Spinal cord (tissue), 10 donors: Measurements from ENCODE around the gene ERC2. TPM values are rescaled to one million over a fixed set of nuclear protein-coding genes. Genes with fewer than 3 reads are reported as not detected.

Experiments used
- DNase-seq, 6 donors: peaks; one replicate each; pipeline versions ENCODE4 v3.0.0 to v3.0.0-alpha.2; 2013 to 2015; ENCODE audit warnings: low spot score in 6 of 6, low read depth in 4 of 6
- H3K27ac ChIP-seq: one replicate; pipeline ENCODE4 v1.5.1; 2013; ENCODE audit warnings: low read depth, low read length, control low read depth
- H3K27me3 ChIP-seq: one replicate; pipeline ENCODE4 v1.6.1; 2013; ENCODE audit warnings: low read length; ENCODE audit not compliant: control insufficient read depth, insufficient read depth
- H3K36me3 ChIP-seq: one replicate; pipeline ENCODE4 v1.6.1; 2013; ENCODE audit warnings: low read length; ENCODE audit not compliant: control insufficient read depth, insufficient read depth
- H3K4me1 ChIP-seq: one replicate; pipeline ENCODE4 v1.6.1; 2013; ENCODE audit warnings: low read length; ENCODE audit not compliant: control insufficient read depth, insufficient read depth
- H3K4me3 ChIP-seq: one replicate; pipeline ENCODE4 v1.5.1; 2013; ENCODE audit warnings: low read depth, low read length, control low read depth
- H3K9me3 ChIP-seq: one replicate; pipeline ENCODE4 v1.6.1; 2013; ENCODE audit warnings: low read length; ENCODE audit not compliant: control insufficient read depth, insufficient read depth
- WGBS: methylation state at CpG from one replicate; pipeline ENCODE4 v1.1.5; 2013; ENCODE audit warnings: missing lambda C conversion rate; ENCODE audit not compliant: insufficient coverage; 5-methylcytosine and 5-hydroxymethylcytosine counted together
- polyA plus RNA-seq, 2 donors: library from polyadenylated mRNA; unstranded; fragments of 120-200 nt; gene quantifications; one replicate each; pipeline ENCODE4 v1.2.1, GENCODE V29; 2013; ENCODE audit not compliant: insufficient read length in 2 of 2
- total RNA-seq, 2 donors: library from RNA; depleted of rRNA in 1 of 2; stranded (reverse); fragments of 120-200 nt in 1 of 2; fragments of >200 nt in 1 of 2; gene quantifications; one replicate each; pipeline versions ENCODE4 v1.2.3 to v1.2.4, GENCODE V29; 2013 to 2014
- donor health status: healthy.

Gene ERC2
- total and polyA plus RNA-seq, 4 donors, result 24.0 to 51.3 (median 29.7) TPM

DNA sequence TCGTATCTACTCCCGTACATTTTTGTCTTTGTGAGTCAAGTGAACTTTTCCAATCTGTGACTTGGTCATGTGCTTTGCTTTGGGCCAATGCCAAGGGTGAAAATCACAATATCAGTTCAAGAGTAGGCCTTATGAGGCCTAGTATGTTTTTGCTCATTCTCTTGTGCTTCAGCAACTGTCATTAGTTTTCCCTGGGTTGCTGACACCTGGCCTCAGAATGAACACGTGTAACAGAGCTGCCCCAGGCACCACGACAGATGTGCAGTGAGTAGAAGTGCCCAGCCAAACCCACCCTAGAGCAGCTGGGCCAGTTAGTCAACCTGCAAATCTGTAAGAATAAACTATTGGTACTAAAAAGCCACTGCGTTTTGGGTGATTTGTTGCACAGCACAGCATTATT lies 520.9 kb downstream of the ERC2 start:
- H3K9me3 ChIP-seq, result no peaks in the 10 kb centered on the region
- H3K27me3 ChIP-seq, result no peaks in the 10 kb centered on the region
- 73% methylated on average over 3 of the region's 5 CpGs for WGBS
- H3K27ac ChIP-seq, result no peak overlapping the region
- DNase-seq, result no peak
- no peak overlapping the region for H3K4me3 ChIP-seq
- H3K4me1 ChIP-seq, result no peaks in the 10 kb centered on the region
- no peaks in the 10 kb centered on the region for H3K36me3 ChIP-seq

DNA sequence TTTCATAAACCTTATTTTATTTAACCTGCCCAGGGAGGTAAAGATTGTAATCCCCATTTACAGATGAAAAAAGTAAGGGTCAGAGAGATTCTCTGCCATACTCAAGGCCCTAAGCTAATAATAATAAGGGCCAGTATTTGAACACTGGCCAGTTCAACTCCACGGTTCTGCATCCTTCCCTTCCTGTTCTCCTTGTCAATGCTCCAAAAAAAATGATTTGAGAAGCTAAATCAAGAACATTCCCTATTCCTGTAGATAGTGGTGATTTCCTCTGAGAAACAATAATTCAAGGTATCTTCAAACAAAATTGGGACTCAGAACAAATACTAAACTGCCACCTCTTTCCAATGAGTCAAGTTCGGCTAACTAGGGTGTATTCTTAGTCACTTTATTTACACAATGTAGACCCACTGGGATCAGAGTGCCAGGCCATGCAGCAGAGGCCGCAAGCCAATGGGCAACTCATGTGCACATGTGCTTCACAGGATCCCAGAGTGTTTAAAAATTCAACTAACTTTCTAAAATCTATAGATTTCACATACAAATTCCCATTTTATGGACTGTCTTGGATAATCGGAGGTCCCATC lies 521.6 kb downstream of the ERC2 start:
- H3K4me1 ChIP-seq, result no peaks in the 10 kb centered on the region
- no peak for DNase-seq
- 100% methylated on average over 2 of the region's 4 CpGs for WGBS

DNA sequence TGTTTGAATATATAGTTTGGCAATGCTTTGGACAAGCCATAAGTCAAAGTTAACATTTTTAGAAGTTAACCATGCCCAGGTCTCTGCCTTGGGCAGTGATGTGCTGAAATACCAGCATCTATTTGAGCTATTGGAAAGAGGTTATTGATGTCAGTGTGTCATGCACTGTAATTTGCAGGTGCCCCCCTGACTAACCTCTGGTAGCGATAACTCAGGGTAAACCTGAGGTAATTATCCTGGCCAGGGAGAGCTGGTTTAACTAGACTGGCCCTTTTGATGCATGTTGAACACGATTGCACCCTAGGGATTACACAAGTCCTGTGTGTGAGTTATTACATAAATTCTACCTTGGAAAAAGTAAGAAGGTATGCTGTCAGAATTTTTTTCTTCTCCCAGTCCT lies 525.4 kb downstream of the ERC2 start:
- H3K27me3 ChIP-seq, result no peaks in the 10 kb centered on the region
- no peaks in the 10 kb centered on the region for H3K9me3 ChIP-seq
- no peak overlapping the region for H3K4me3 ChIP-seq
- no peak overlapping the region for H3K27ac ChIP-seq
- no peak for DNase-seq
- H3K36me3 ChIP-seq, result no peaks in the 10 kb centered on the region
- H3K4me1 ChIP-seq, result no peaks in the 10 kb centered on the region
- 73% methylated on average over 2 of the region's 2 CpGs for WGBS

More for the DNA sequence above, 521.6 kb downstream of the ERC2 start:
- Histone ChIP-seq H3K27me3 (no peaks in the 10 kb centered on the region), H3K36me3 (no peaks in the 10 kb centered on the region), H3K4me3 (no peak overlapping the region), H3K27ac (no peak overlapping the region), H3K9me3 (no peaks in the 10 kb centered on the region)

DNA sequence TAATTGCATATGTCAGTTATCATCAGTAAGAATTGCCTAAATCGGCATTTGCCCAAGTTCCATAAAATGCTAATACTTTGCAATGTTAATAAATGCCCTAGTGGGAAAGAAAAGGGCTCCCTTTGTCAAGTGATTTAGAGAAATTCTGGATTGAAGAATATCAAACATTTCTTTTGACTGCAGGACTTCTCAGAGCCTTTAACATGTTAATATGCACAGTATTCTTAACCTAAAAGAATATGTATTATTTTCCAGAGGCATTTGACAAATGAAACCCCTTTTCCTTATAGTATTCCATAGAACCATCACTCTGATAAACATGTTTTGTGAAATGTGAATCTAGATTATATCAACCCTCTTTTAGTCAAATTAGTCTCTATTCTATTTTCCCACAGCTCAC lies 529.0 kb downstream of the ERC2 start:
- no peak overlapping the region for H3K4me3 ChIP-seq
- DNase-seq, result no peak
- no peaks in the 10 kb centered on the region for H3K36me3 ChIP-seq
- H3K9me3 ChIP-seq, result no peaks in the 10 kb centered on the region
- no peaks in the 10 kb centered on the region for H3K4me1 ChIP-seq
- no peaks in the 10 kb centered on the region for H3K27me3 ChIP-seq
- H3K27ac ChIP-seq, result no peak overlapping the region
- no CpG with 5 or more reads among the region's 1 CpG for WGBS

DNA sequence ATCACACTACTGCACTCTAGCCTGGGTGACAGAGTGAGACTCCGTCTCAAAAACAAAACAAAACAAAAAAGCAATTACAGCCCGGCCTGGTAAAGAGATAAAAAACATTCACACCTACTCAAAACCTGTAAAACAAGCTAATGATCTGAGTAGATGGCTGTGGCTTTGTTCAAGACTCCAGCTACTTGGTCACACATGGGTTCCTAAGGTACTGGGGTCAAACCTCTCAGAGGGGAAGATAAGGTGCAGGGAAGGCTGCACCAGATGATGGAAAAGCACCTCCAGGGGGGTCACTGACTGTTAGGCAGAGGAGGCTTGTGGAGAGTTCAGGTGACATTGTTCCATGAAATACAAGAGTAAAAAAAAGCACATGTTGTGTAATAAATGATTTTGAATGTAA lies 531.0 kb downstream of the ERC2 start:
- no peaks in the 10 kb centered on the region for H3K27me3 ChIP-seq

DNA sequence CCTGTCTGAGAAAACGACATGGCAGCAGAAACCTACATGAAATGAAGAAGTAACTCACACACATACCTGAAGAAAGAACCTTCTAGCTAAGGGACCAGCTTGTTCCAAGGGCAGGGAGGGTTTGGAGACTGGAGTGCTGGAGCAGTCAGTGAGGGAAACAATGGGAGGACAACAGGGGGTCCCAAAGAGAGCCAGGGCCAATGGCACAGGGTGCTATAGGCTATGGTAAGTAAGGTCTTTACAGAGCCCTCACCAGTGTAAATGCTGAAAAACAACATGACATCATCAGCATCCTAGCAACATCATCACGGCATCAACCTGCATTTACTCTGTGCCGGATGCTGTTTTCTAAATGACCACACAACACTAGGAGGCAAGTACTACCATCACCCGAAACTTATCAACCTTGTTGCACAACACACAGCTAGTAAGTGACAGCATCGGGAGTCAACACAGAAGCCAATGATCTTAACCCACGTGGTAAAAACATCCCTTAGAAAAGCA lies 531.7 kb downstream of the ERC2 start:
- no peaks in the 10 kb centered on the region for H3K4me1 ChIP-seq
- WGBS, result 87% methylated on average over 5 of the region's 6 CpGs
- no peaks in the 10 kb centered on the region for H3K9me3 ChIP-seq
- no peaks in the 10 kb centered on the region for H3K27me3 ChIP-seq
- H3K4me3 ChIP-seq, result no peak overlapping the region
- no peak overlapping the region for H3K27ac ChIP-seq
- no peak for DNase-seq
- no peaks in the 10 kb centered on the region for H3K36me3 ChIP-seq

More for the DNA sequence above, 531.0 kb downstream of the ERC2 start:
- WGBS, result no CpG with 5 or more reads among the region's 2 CpGs
- DNase-seq, result no peak
- Histone ChIP-seq H3K4me1 (no peaks in the 10 kb centered on the region), H3K4me3 (no peak overlapping the region), H3K27ac (no peak overlapping the region), H3K9me3 (no peaks in the 10 kb centered on the region), H3K36me3 (no peaks in the 10 kb centered on the region)

DNA sequence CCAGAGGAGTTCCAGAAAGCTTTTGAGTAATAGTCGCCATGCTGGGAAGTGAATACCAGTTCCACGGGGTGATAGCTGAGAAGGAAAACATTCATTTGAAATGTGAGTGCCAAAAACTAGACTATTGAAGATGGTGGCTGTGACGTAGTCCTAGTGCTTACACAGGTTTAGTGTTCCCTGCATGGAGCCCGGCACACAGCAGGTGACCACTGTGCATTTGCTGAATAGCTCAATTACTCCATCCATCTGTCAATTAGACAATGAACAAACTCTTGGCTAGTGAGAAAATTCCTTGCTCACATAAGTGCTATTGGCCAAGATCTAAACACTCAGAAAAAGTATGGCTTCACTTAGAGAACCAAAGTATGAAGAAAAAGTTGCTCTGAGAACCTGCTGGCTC lies 533.0 kb downstream of the ERC2 start:
- H3K36me3 ChIP-seq, result no peaks in the 10 kb centered on the region
- no peaks in the 10 kb centered on the region for H3K27me3 ChIP-seq
- no peaks in the 10 kb centered on the region for H3K4me1 ChIP-seq
- no peak overlapping the region for H3K27ac ChIP-seq
- DNase-seq, result peak in 2 of 6 donors; percentile 54 to 55
- no peak overlapping the region for H3K4me3 ChIP-seq
- 43% methylated on average over 3 of the region's 4 CpGs for WGBS
- no peaks in the 10 kb centered on the region for H3K9me3 ChIP-seq

DNA sequence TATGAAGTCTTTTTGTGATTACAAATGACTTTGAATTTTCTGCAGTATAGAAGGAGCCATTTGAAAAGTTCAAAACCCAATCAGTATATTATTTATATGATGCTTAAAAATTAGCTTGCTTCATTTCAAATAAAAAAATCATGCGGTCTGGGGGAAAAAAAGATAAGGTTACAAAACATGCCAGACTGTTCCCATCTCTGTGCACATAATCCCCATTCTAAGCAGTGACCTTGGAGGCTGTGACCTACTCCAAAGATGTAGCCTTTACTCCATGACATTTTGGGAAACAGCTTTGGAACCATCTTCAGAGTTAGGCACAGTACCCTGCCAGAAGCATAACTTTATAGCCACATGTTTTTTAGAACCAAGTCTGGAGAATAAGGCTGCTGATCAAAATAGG lies 533.5 kb downstream of the ERC2 start:
- H3K27me3 ChIP-seq, result no peaks in the 10 kb centered on the region
- no peaks in the 10 kb centered on the region for H3K9me3 ChIP-seq
- H3K36me3 ChIP-seq, result no peaks in the 10 kb centered on the region
- WGBS, result no CpG with 5 or more reads among the region's 1 CpG
- H3K27ac ChIP-seq, result no peak overlapping the region
- H3K4me3 ChIP-seq, result no peak overlapping the region
- DNase-seq, result no peak
- no peaks in the 10 kb centered on the region for H3K4me1 ChIP-seq

DNA sequence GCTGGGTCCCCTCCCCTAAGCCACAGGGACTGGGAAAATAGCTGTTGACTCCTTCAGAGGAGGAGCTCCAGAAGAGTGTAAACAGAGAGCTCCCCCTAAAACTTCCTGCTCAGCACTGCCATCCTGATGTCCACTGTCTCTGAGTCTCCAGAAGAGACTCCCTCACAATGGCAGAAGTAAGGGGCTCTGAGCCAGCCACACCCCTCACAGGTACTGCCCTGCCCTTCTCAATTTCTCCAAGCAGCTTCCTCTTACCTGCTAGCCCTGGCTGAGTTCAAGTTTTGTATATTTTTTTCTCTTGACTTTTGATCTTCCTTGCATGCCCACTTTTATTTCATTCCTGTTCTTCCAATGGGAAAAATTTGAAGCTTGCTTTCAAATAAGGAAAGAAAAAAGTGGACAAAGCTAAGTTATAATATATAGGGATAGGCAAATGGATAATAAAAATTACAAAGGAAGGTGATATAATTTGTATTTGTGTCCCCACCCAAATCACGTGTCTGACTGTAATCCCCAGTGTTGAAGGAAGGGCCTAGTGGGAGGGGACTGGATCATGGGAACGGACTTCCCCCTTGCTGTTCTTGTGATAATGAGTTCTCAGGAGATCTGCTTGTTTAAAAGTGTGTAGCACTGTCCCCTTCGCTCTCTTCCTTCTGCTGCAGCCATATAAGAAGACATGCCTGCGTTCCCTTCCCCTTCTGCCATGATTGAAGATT lies 539.0 kb downstream of the ERC2 start:
- no peak for DNase-seq
- Histone ChIP-seq H3K9me3 (no peaks in the 10 kb centered on the region), H3K27ac (no peak overlapping the region), H3K36me3 (no peaks in the 10 kb centered on the region), H3K4me3 (no peak overlapping the region), H3K27me3 (no peaks in the 10 kb centered on the region), H3K4me1 (no peaks in the 10 kb centered on the region)
- 100% methylated on average over 1 of the region's 4 CpGs for WGBS

DNA sequence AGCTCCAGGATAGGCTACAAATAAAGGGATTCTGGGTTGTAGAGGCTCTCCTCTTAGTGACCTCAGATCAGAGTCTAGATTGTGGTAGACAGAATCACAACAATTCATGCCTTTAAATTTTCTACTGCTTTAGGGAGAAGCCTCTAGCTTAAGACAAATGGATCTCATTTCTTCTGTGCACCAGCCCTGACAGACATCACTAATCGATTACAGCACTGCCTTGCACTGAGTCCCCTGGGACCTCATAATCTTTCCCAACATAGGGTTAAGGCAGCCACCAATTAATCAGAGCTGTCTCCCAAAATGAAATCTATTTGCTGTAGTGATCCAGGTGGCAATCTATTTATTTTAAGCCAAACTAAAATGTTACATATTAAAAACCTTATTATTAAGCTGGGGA lies 544.6 kb downstream of the ERC2 start:
- Histone ChIP-seq H3K9me3 (no peaks in the 10 kb centered on the region), H3K27me3 (no peaks in the 10 kb centered on the region), H3K36me3 (no peaks in the 10 kb centered on the region), H3K27ac (no peak overlapping the region), H3K4me3 (no peak overlapping the region), H3K4me1 (no peaks in the 10 kb centered on the region)
- no peak for DNase-seq
- WGBS, result no CpG with 5 or more reads among the region's 1 CpG
